ENCODE data around the gene RBKS. TPM values are rescaled to one million over a fixed set of nuclear protein-coding genes. Genes with fewer than 3 reads are reported as not detected.

The RBKS gene
- total and polyA plus RNA-seq, 2 of the 13 experiments (the other 11 are each of a cell fraction or from before 2014, with no cell fraction given): 7.7 to 8.3 TPM

- TF ChIP-seq GPN1 (CRISPR knock-in tag; IDR thresholded peaks at IDR 0.05; ENCODE audit: borderline replicate concordance) (no peak), REL (CRISPR knock-in tag; conservative IDR thresholded peaks at IDR 0.05) (0 out of 2 replicates have a peak, but pooled peaks have one; percentile 27), RFXANK (CRISPR knock-in tag; IDR thresholded peaks at IDR 0.05) (no peak; the same call in 1 of the 2 replicates), RAD51 (IDR thresholded peaks at IDR 0.05; ENCODE audit: borderline replicate concordance) (no peak), ZNF720 (CRISPR knock-in tag; IDR thresholded peaks at IDR 0.05) (0 out of 2 replicates have a peak, but pooled peaks have one; percentile 28), ZNF33A (CRISPR knock-in tag; IDR thresholded peaks at IDR 0.05; ENCODE audit: borderline replicate concordance) (no peak), PBX2 (CRISPR knock-in tag; IDR thresholded peaks at IDR 0.05) (no peak), ZNF646 (CRISPR knock-in tag; IDR thresholded peaks at IDR 0.05) (0 out of 2 replicates have a peak, but pooled peaks have one; percentile 47), CEBPZ (IDR thresholded peaks at IDR 0.05; ENCODE audit: low read length) (no peak), MIER3 (CRISPR knock-in tag; IDR thresholded peaks at IDR 0.05; ENCODE audit: borderline replicate concordance) (no peak), ZNF678 (CRISPR knock-in tag; IDR thresholded peaks at IDR 0.05) (no peak), STAT6 (CRISPR knock-in tag; IDR thresholded peaks at IDR 0.05; ENCODE audit: borderline replicate concordance) (peak; percentile 94; the same call in 1 of the 2 replicates), RELA (CRISPR knock-in tag; IDR thresholded peaks at IDR 0.05) (no peak), IRF9 (CRISPR knock-in tag; IDR thresholded peaks at IDR 0.05; ENCODE audit: borderline replicate concordance) (0 out of 2 replicates have a peak, but pooled peaks have one; percentile 19), SALL2 (CRISPR knock-in tag; IDR thresholded peaks at IDR 0.05) (no peak)
Observed at GRCh38 chr2:27771202-27771547, 119.0 kb downstream of the RBKS start (continued).

Data from HepG2 (cell line).